HCT116 (cell line): ENCODE results near the gene CCDC63.

Experiments
- CTCF ChIP-seq, 3 experiments: fragments of 200-600 bp in 1 of 3; sonication (generic) in 1 of 3; IDR thresholded peaks in 2 of 3; conservative IDR thresholded peaks in 1 of 3; 2 replicates each; pipeline ENCODE4 v1.5.1; 2012 to 2017; ENCODE audit warnings: low read depth in 2 of 3, low read length in 2 of 3, antibody characterized with exemption in 1 of 3, borderline replicate concordance in 1 of 3, control low read depth in 1 of 3, mild to moderate bottlenecking in 1 of 3, mixed read lengths in 1 of 3, mixed run types in 1 of 3, moderate library complexity in 1 of 3; ENCODE audit not compliant: insufficient read depth in 1 of 3
- EGR1 ChIP-seq: IDR thresholded peaks from 2 replicates; pipeline ENCODE4 v1.6.1; 2012; ENCODE audit warnings: low read depth
- ELF1 ChIP-seq: IDR thresholded peaks from 2 replicates; pipeline ENCODE4 v1.6.1; 2012; ENCODE audit warnings: low read depth, borderline replicate concordance
- EZH2 ChIP-seq: fragments of 200-600 bp; sonication (generic); IDR thresholded peaks from 2 replicates; pipeline ENCODE4 v1.6.1; 2017; ENCODE audit warnings: antibody characterized with exemption, mixed run types
- EZH2phosphoT487 ChIP-seq: fragments of 200-600 bp; IDR thresholded peaks from 2 replicates; pipeline ENCODE4 v1.6.1; 2018; ENCODE audit warnings: antibody characterized with exemption, borderline replicate concordance
- FOSL1 ChIP-seq: IDR thresholded peaks from 2 replicates; pipeline ENCODE4 v1.6.1; 2012; ENCODE audit warnings: low read depth
- JUND ChIP-seq: IDR thresholded peaks from 2 replicates; pipeline ENCODE4 v1.6.1; 2012
- MAX ChIP-seq: IDR thresholded peaks from 2 replicates; pipeline ENCODE4 v1.6.1; 2012
- POLR2A ChIP-seq: IDR thresholded peaks from 2 replicates; pipeline ENCODE4 v1.7.0; 2011; ENCODE audit warnings: borderline replicate concordance; ENCODE audit not compliant: insufficient read depth, insufficient read length; ENCODE audit errors: extremely low read depth
- ZFX ChIP-seq: fragments of 450-650 bp; IDR thresholded peaks from 2 replicates; pipeline ENCODE4 v1.6.1; 2017

DNA sequence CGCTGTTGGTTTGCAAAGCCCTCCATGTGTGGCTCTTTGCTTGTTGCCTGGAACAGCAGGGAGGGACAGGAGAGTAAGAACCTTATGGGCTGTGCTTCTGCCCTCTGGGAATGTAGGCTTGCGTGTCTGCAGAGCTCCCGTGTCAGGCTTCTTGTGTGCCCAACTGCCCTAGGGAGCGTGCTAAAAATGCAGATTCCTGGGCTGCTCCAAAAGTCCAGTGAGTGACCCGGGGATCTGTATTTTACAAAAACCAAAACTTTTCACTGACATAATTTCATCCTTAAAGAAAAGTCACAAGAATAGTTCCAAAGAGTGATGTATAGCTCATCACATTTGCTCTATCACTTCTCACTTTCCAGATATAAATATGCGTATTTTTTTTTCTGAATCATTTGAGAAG, 34.8 kb upstream of the CCDC63 start:
- no peak for TF ChIP-seq POLR2A
- TF ChIP-seq JUND = no peak
- no peak for TF ChIP-seq CTCF (IDR thresholded peaks at IDR 0.05 in 2 of 3, conservative IDR thresholded peaks at IDR 0.05 in 1 of 3; ENCODE audit: borderline replicate concordance in 1 of 3, insufficient read depth in 1 of 3, low read depth in 2 of 3, low read length in 2 of 3)
- no peak for TF ChIP-seq ZFX
- no peak for TF ChIP-seq EZH2phosphoT487
- no peak for TF ChIP-seq EGR1
- no peak for TF ChIP-seq FOSL1
- no peak for TF ChIP-seq ELF1
- no peak for TF ChIP-seq EZH2
- TF ChIP-seq MAX = no peak
